GM23338 (cell line): ENCODE data around the gene DOCK6. TPM values are rescaled to one million over a fixed set of nuclear protein-coding genes. Genes with fewer than 3 reads are reported as not detected.

Source experiments
- ATAC-seq: fragments of 200-7000 bp; cut with Tn5 transposase; 3 replicates; pipeline ENCODE4 v1.9.1; 2020
- DNase-seq: peaks from one replicate; pipeline ENCODE4 v3.0.0-alpha.2; 2015; ENCODE audit warnings: low spot score
- H2AFZ ChIP-seq: fragments of 200-600 bp; sonication (generic); 2 replicates; pipeline ENCODE4 v1.8.0; 2016; ENCODE audit warnings: antibody characterized with exemption, mild to moderate bottlenecking, moderate library complexity
- H3F3A ChIP-seq: fragments of 200-600 bp; sonication (generic); replicated peaks from 2 replicates; pipeline ENCODE4 v1.8.0; 2017; ENCODE audit warnings: antibody characterized with exemption, mixed run types, low read depth
- H3K27ac ChIP-seq: fragments of 200-600 bp; sonication (generic); 2 replicates; pipeline ENCODE4 v1.6.1; 2016; ENCODE audit warnings: low read depth
- H3K27me3 ChIP-seq: fragments of 200-600 bp; sonication (generic); 2 replicates; pipeline ENCODE4 v1.8.0; 2016; ENCODE audit warnings: mild to moderate bottlenecking, mixed run types, moderate library complexity; ENCODE audit not compliant: insufficient read depth
- H3K36me3 ChIP-seq: fragments of 200-600 bp; sonication (generic); 2 replicates; pipeline ENCODE4 v1.8.0; 2016; ENCODE audit warnings: mild to moderate bottlenecking; ENCODE audit not compliant: insufficient read depth
- H3K4me1 ChIP-seq: fragments of 200-600 bp; sonication (generic); 2 replicates; pipeline ENCODE4 v1.8.0; 2016; ENCODE audit warnings: mild to moderate bottlenecking, moderate library complexity; ENCODE audit not compliant: insufficient read depth
- H3K4me2 ChIP-seq: fragments of 200-600 bp; sonication (generic); 2 replicates; pipeline ENCODE4 v1.7.1; 2017; ENCODE audit warnings: mixed run types
- H3K4me3 ChIP-seq: fragments of 200-600 bp; sonication (generic); 2 replicates; pipeline ENCODE4 v1.6.1; 2016; ENCODE audit warnings: mixed run types
- H3K79me2 ChIP-seq: fragments of 200-600 bp; sonication (generic); replicated peaks from 2 replicates; pipeline ENCODE4 v1.8.0; 2017; ENCODE audit warnings: mild to moderate bottlenecking; ENCODE audit not compliant: insufficient read depth
- H3K9me2 ChIP-seq: fragments of 200-600 bp; sonication (generic); 2 replicates; pipeline ENCODE4 v1.8.0; 2017; ENCODE audit not compliant: insufficient read depth
- H4K20me1 ChIP-seq: fragments of 200-600 bp; sonication (generic); replicated peaks from 2 replicates; pipeline ENCODE4 v1.8.0; 2017; ENCODE audit warnings: mild to moderate bottlenecking; ENCODE audit not compliant: insufficient read depth
- H3K27ac Mint-ChIP-seq: 2 replicates; pipeline ENCODE4 v1.8.0; 2020; ENCODE audit warnings: inconsistent platforms, mild to moderate bottlenecking, moderate library complexity, mixed read lengths
- H3K27me3 Mint-ChIP-seq: 3 replicates; pipeline ENCODE4 v1.8.0; 2022; ENCODE audit warnings: low read depth, mild to moderate bottlenecking, moderate library complexity, mixed read lengths, inconsistent platforms; ENCODE audit not compliant: insufficient read depth, poor library complexity
- H3K36me3 Mint-ChIP-seq: 3 replicates; pipeline ENCODE4 v1.8.0; 2021; ENCODE audit warnings: low read depth, mild to moderate bottlenecking, inconsistent platforms, moderate library complexity, mixed read lengths
- H3K4me1 Mint-ChIP-seq: 3 replicates; pipeline ENCODE4 v1.8.0; 2020; ENCODE audit warnings: mild to moderate bottlenecking, inconsistent platforms, mixed read lengths
- H3K4me3 Mint-ChIP-seq: 3 replicates; pipeline ENCODE4 v1.8.0; 2021; ENCODE audit warnings: moderate library complexity, mild to moderate bottlenecking, inconsistent platforms, mixed read lengths
- H3K9me3 Mint-ChIP-seq: 3 replicates; pipeline ENCODE4 v1.8.0; 2020; ENCODE audit warnings: moderate library complexity, mild to moderate bottlenecking, inconsistent platforms, mixed read lengths
- CREB1 ChIP-seq: fragments of 250-450 bp; sonication (Bioruptor Pico); IDR thresholded peaks from 2 replicates; pipeline ENCODE4 v1.5.0; 2020; ENCODE audit warnings: low read depth, mild to moderate bottlenecking, moderate library complexity
- ETS1 ChIP-seq: IDR thresholded peaks from 2 replicates; pipeline ENCODE4 v1.6.1; 2016; ENCODE audit warnings: antibody characterized with exemption
- EZH2phosphoT487 ChIP-seq: fragments of 200-600 bp; sonication (generic); IDR thresholded peaks from one replicate; pipeline ENCODE4 v1.8.1; 2018; ENCODE audit warnings: antibody characterized with exemption; ENCODE audit not compliant: unreplicated experiment
- NANOG ChIP-seq: IDR thresholded peaks from 2 replicates; pipeline ENCODE4 v1.6.1; 2016; ENCODE audit warnings: antibody characterized with exemption, borderline replicate concordance
- REST ChIP-seq: IDR thresholded peaks from one replicate; pipeline ENCODE4 v1.6.1; 2018; ENCODE audit warnings: antibody characterized with exemption; ENCODE audit not compliant: unreplicated experiment
- ZNF331 ChIP-seq: fragments of 250-450 bp; sonication (Bioruptor Pico); IDR thresholded peaks from 2 replicates; pipeline ENCODE4 v1.5.0; 2020; ENCODE audit warnings: low read depth, mild to moderate bottlenecking, moderate library complexity
- ZNF462 ChIP-seq: fragments of 250-450 bp; sonication (Bioruptor Pico); IDR thresholded peaks from 2 replicates; pipeline ENCODE4 v1.5.0; 2020; ENCODE audit warnings: mild to moderate bottlenecking, moderate library complexity
- polyA plus RNA-seq: library from polyadenylated mRNA; unstranded; fragments of >200 nt; fragmentation: Nextera tagmentation; extraction: Ambion mirVana; gene quantifications from 2 replicates; pipeline ENCODE4 v1.2.1, GENCODE V29; 2016
- total RNA-seq: library from RNA; depleted of rRNA; stranded (reverse); fragments of >200 nt; shearing (Covaris generic); gene quantifications from 2 replicates; pipeline ENCODE4 v1.2.3, GENCODE V29; 2014
- TF ChIP-seq, protein P1 (sequence below), 2 experiments: fragments of 200-600 bp in 1 of 2; sonication (generic) in 1 of 2; conservative IDR thresholded peaks; 2 replicates each; pipeline versions ENCODE4 v1.5.1 to v1.6.1; 2016 to 2017; ENCODE audit warnings: antibody characterized with exemption in 2 of 2, low read depth in 2 of 2, mild to moderate bottlenecking in 2 of 2, moderate library complexity in 1 of 2

DOCK6 gene
- total and polyA plus RNA-seq, 2 experiments from 2014 or later = 34.6 to 49.0 TPM

- H3K36me3 Mint-ChIP-seq = peaks cover 45% of the 10 kb centered on the region
Measured at GRCh38 chr19:11173516-11174155, 88.7 kb downstream of the DOCK6 start.

DNA sequence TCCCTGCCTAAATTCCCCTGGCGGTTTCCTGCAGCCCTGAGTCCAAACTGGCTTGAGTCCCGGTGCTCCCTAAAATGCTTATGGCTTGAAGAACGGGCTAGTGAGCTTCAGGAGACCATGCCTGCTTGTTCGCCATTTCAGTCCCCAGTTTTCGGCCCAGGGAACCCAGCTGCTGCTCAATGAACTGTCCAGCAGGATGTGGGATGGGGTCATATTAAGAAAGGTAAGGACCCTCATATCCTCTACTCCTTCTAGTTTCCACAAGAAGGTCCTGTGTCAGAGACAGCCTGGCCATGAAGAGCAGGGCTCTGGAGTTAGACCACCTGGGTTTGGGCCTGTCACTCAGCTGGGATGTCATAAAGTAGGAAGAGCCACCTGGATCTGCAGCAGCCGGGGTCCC lies 89.7 kb downstream of the DOCK6 start:
- H3K4me3 Mint-ChIP-seq = no peak overlapping the region
- no peaks in the 10 kb centered on the region for H3K27me3 Mint-ChIP-seq
- TF ChIP-seq ZNF331 (CRISPR knock-in tag) (no peak), EZH2phosphoT487 (no peak), ZNF462 (no peak), NANOG (no peak), ETS1 (no peak), CREB1 (CRISPR knock-in tag) (no peak), REST (no peak)
- TF ChIP-seq, protein P1, sequence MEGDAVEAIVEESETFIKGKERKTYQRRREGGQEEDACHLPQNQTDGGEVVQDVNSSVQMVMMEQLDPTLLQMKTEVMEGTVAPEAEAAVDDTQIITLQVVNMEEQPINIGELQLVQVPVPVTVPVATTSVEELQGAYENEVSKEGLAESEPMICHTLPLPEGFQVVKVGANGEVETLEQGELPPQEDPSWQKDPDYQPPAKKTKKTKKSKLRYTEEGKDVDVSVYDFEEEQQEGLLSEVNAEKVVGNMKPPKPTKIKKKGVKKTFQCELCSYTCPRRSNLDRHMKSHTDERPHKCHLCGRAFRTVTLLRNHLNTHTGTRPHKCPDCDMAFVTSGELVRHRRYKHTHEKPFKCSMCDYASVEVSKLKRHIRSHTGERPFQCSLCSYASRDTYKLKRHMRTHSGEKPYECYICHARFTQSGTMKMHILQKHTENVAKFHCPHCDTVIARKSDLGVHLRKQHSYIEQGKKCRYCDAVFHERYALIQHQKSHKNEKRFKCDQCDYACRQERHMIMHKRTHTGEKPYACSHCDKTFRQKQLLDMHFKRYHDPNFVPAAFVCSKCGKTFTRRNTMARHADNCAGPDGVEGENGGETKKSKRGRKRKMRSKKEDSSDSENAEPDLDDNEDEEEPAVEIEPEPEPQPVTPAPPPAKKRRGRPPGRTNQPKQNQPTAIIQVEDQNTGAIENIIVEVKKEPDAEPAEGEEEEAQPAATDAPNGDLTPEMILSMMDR (conservative IDR thresholded peaks at IDR 0.05; ENCODE audit: low read depth in 2 of 2) = no peak

More at GRCh38 chr19:11173516-11174155, 88.7 kb downstream of the DOCK6 start:
- TF ChIP-seq NANOG = no peak
- no peaks in the 10 kb centered on the region for H3K4me1 ChIP-seq
- peaks cover 9% of the 10 kb centered on the region; the same call in 1 of the 2 replicates for H3K36me3 ChIP-seq
- ATAC-seq (no peak), DNase-seq (no peak)
- H3K4me3 Mint-ChIP-seq = no peak overlapping the region
- H3K4me2 ChIP-seq = no peak overlapping the region
- no peaks in the 10 kb centered on the region for H3K9me2 ChIP-seq
- H3K79me2 ChIP-seq = no peaks in the 10 kb centered on the region
- H4K20me1 ChIP-seq = no peaks in the 10 kb centered on the region; the same call in none of the 2 replicates
- no peak overlapping the region for H3K4me3 ChIP-seq
- H3F3A ChIP-seq = no peaks in the 10 kb centered on the region
- no peak overlapping the region for H3K27ac ChIP-seq
- H3K27me3 Mint-ChIP-seq = no peaks in the 10 kb centered on the region
- H3K27ac Mint-ChIP-seq = no peak overlapping the region
- H3K27me3 ChIP-seq = no peaks in the 10 kb centered on the region
- no peaks in the 10 kb centered on the region for H3K9me3 Mint-ChIP-seq
- no peaks in the 10 kb centered on the region for H3K4me1 Mint-ChIP-seq
- H2AFZ ChIP-seq = no peak overlapping the region

More for the DNA sequence above, 89.7 kb downstream of the DOCK6 start:
- no peak overlapping the region for H3K27ac ChIP-seq
- H3K36me3 ChIP-seq = peaks cover 13% of the 10 kb centered on the region; the same call in 1 of the 2 replicates
- H3K9me2 ChIP-seq = no peaks in the 10 kb centered on the region
- H3K4me1 ChIP-seq = no peaks in the 10 kb centered on the region
- DNase-seq (no peak), ATAC-seq (no peak)
- H3F3A ChIP-seq = no peaks in the 10 kb centered on the region
- H3K27me3 ChIP-seq = no peaks in the 10 kb centered on the region
- no peaks in the 10 kb centered on the region for H3K79me2 ChIP-seq
- peaks cover 51% of the 10 kb centered on the region for H3K36me3 Mint-ChIP-seq
- no peaks in the 10 kb centered on the region for H3K9me3 Mint-ChIP-seq
- no peak overlapping the region for H2AFZ ChIP-seq
- no peak overlapping the region for H3K4me2 ChIP-seq
- H3K4me3 ChIP-seq = no peak overlapping the region
- H3K4me1 Mint-ChIP-seq = no peaks in the 10 kb centered on the region
- no peaks in the 10 kb centered on the region; the same call in none of the 2 replicates for H4K20me1 ChIP-seq
- H3K27ac Mint-ChIP-seq = no peak overlapping the region
